ENCODE results near the gene PRSS22.

Gene PRSS22

DNA sequence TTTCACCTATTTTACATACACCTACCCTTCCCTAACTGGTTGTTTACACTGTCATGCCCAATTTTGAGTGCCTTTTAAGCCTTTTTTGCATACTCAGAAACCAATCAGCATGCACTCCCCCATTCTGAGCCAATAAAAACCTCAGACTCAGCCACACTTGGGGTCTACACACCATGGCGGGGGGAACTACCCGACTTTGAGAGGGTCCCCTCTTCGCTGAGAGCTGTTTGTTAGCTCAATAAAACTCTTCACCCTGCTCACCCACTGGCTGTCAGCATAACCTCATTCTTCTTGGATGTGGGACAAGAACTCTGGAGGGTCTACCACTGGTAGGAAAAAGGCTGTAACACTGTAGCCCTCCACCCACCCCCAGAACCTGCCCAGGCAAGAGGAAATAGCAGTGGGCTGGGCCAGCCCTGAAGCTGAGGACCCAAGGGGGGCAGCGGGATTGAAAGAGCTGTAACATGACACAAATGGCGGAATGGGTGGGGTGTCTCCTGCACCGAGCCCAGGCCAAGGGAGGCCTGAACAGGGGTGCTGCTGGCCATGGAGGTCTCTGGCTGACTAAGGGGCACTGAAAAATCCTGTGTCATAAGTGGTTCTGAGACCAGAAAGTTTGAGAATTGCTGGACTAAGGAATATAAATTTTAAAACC, 22.0 kb upstream of the PRSS22 start:
- DNase-seq (ENCODE audit: extremely low read depth, low read depth), result no peak
- TF ChIP-seq CTCF (IDR thresholded peaks at IDR 0.05; ENCODE audit: low read depth, low read length), result no peak

DNA sequence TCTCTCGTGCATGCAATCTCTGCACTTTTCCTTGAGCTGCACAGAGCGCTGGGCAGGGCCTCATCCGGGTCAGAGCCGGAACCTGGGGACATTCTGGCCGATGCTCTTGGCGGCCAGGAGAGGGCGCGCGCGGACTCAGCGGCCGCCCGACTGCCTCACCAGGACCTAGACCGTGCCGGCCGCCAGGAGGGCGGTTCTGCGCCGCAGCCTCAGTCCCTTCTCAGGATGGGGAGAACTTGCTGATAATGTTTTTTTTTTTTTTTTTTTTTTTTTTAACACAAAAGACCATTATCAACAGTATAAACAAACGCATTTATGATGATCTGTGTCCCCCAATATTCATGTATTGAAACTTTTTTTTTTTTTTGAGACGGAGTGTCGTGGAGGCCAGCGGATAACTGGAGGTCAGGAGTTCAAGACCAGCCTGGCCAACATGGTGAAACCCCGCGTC, 17.0 kb upstream of the PRSS22 start:
- DNase-seq (ENCODE audit: extremely low read depth, low read depth), result no peak
- peak; percentile 91 for TF ChIP-seq CTCF (IDR thresholded peaks at IDR 0.05; ENCODE audit: low read depth, low read length)

GRCh38 chr16:2874032-2874911, 16.3 kb upstream of the PRSS22 start:
- no peak for TF ChIP-seq CTCF (IDR thresholded peaks at IDR 0.05; ENCODE audit: low read depth, low read length)
- DNase-seq (ENCODE audit: extremely low read depth, low read depth), result no peak

- no peak for TF ChIP-seq CTCF (IDR thresholded peaks at IDR 0.05; ENCODE audit: low read depth, low read length)
- no peak for DNase-seq (ENCODE audit: extremely low read depth, low read depth)
These were observed 14.0 kb upstream of the PRSS22 start for GRCh38 chr16:2871926-2872325.

- peak; percentile 87 for DNase-seq (ENCODE audit: extremely low read depth, low read depth)
- peak; percentile 95 for TF ChIP-seq CTCF (IDR thresholded peaks at IDR 0.05; ENCODE audit: low read depth, low read length)
These were observed 10.2 kb upstream of the PRSS22 start for GRCh38 chr16:2867987-2868789.

- no peak for TF ChIP-seq CTCF (IDR thresholded peaks at IDR 0.05; ENCODE audit: low read depth, low read length)
- no peak for DNase-seq (ENCODE audit: extremely low read depth, low read depth)
These were observed 9.7 kb upstream of the PRSS22 start for GRCh38 chr16:2867661-2867986.
